ENCODE measurements around the gene CAMTA1.

Gene CAMTA1

DNA sequence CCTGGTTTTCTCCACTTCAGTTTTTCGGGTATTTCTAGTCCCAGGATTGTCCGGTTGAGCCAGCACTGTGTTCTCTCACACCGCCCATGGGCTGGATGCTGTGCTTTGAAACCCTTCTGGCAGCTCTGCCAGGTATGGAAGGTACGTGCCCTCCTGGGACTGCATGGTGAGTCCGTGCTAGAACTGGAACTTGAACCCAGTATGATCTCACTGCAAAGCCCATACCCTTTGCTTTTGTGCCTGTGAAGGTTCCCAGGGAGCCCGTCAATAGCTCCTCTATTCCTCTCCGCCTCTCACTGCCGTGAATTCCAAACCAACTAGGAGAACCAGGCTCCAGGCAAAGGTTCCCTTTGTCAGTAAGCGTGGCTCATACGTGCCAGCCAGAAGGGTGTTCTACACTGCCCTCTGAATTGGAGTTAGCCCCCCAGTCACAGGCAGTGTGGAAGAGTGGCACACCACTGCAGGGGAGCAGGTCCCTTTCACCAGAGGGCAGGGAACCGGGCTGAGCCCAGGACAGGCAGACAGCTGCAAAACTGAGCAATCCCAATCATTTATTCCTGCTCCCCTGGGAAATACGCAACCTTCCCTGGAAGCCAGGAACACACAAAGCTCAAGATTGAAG, 310.2 kb downstream of the CAMTA1 start:
- DNase-seq: no peak

- DNase-seq: no peak
Measured at GRCh38 chr1:7097938-7098592, 312.8 kb downstream of the CAMTA1 start.

- no peak for DNase-seq
Measured at GRCh38 chr1:7098641-7099040, 313.4 kb downstream of the CAMTA1 start.

- no peak for DNase-seq
Measured at GRCh38 chr1:7100479-7100878, 315.2 kb downstream of the CAMTA1 start.

GRCh38 chr1:7101187-7101586, 315.9 kb downstream of the CAMTA1 start:
- DNase-seq: no peak

DNA sequence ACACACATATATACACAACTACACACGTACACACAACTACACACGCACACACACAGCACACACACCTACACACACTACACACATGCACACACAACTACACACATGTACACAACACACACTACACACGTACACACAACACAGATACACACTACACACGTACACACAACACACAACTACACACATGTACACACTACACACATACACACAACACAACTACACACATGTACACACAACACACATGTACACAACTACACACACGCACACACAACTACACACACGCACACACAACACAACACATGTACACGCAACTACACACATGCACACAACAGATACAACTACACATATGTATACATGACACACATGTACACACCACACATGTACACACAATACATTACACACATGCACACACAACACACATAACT, 318.1 kb downstream of the CAMTA1 start:
- DNase-seq: no peak

DNA sequence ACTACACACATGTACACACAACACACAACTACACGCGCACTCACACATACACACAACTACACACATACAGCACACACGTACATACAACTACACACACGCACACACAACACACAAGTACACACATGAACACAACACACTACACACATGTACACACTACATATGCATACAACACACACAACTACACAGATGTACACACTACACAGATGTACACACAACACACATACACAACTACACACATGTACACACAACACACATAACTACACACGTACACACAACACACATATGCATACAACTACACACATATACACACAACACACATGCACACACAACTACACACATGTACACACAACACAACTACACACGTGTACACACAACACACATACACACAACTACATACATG, 318.6 kb downstream of the CAMTA1 start:
- DNase-seq: no peak

- no peak for DNase-seq
Measured at GRCh38 chr1:7104339-7104738, 319.1 kb downstream of the CAMTA1 start.

- no peak for DNase-seq
Measured at GRCh38 chr1:7105269-7105668, 320.0 kb downstream of the CAMTA1 start.

DNA sequence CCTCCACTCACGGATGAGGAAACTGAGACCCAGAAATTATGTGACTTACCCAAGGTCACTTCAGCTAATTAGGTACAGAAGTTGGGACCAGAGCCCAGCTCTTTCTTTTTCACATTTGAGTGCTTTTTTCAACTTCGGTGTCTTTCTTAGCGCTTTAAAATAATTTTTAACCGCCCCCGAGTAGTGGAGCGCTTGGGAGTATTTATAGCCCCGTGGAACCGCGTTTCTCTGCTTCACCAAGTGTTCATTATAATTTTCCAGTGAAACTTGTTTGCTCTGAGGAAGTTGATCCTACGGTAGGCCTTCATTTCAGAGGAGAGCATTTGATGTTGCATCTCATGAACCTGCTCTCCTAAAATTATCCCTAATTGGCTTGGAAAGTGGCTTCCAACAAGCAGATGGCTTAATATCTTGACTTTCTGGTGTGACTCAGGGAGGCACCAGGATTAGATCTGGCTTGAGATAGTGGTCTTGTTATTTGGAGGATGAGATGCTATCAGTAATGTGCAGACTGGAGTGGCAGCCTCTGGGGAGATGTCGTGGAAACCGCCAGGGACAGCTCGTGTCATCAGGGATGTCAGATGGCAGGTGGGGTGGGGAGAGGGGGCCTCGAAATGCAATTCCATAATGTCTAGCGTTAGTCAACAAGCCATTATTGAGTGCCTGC, 321.3 kb downstream of the CAMTA1 start:
- DNase-seq: no peak

DNA sequence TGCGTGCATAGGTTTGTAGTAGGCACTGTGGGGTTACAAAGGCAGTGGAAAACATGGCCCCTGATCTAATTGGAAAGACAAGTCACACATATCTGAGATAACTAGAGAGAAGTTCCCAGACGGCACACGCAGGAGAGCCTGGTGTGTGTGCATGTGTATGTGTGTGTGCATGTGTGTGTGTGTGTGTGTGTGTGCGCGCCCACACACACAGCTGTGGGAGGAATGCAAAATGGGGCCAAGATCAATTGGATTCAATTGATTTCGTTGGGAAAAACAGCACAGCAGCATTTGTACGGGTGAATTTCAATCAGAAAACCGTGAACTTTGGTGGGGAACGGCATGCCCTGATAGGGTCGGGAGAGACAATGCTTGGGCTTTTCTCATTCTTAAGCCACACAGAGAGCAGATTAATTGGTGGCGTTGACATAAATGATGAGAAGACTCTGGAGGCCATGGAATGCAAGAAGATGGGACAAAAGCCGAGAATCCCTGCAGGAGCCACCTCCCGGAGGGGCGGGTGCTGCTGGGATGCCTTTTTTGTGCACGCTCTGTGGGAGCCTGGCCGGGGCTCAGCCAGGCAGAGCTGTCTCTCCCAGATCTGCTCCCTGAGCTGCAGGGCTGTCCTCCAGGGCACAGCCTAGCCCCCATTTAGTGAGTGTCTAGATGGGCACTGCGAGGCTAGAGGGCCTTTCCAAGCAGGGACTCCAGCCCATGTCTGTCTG, 322.0 kb downstream of the CAMTA1 start:
- DNase-seq: no peak

DNA sequence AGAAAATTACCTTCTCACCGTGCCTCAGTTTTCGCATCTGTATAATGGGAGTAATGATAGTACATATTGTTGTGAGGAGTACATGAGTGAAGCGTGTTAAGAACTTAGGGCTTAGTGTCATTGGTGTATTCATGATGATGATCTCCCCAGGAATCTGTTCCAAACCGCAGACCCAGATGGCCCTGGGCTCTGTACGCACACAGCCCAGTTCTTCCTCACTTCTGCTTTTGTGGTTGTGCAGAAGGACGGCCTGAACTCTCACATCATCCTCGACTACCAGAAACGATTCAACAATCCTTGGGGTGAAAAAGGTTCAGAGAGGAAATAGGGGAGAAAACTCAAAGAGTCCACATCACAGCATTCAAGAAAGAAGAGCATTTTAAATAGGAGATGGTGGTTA, 323.0 kb downstream of the CAMTA1 start:
- no peak for DNase-seq

- no peak for DNase-seq
Measured at GRCh38 chr1:7109901-7110300, 324.6 kb downstream of the CAMTA1 start.

DNA sequence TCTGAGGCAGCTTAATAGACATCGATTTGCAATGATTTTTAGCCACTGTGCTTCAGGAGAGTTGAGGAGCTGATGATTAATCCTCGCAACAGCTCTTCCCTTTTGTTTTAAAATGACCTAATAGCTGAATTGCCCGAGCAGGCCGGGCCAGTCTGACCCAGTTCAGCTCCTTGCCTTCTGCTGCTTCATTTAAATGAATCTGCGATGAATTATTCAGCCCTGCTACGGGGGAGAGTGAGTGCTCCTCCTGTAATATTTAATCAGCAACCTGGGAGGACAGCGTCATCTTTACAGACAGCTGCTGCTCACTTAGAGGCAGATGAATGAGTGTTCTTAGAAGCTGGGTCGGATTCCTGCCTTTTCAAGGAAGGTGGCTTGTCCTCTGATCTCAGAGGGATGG, 325.1 kb downstream of the CAMTA1 start:
- no peak for DNase-seq

DNA sequence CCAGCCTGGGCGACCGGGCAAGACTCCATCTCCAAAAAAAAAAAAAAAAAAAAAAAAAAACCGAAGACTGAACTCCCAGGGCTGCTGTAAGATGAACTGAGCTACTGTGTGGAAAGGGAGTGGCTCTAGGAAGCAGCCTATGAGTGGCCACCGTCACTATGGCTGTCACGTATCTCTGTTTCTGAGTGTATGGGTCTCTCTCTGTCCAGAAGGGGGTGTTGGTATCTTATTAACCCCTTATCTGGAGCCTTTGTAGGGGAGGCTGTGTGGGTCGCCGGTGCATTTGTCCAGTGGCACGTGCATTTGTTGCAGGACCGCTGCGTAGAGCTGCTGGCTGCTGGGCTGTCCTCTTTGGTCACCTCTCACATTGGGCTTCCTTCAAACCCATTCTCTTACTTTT, 326.6 kb downstream of the CAMTA1 start:
- no peak for DNase-seq

GRCh38 chr1:7113136-7113535, 327.9 kb downstream of the CAMTA1 start:
- no peak for DNase-seq

DNA sequence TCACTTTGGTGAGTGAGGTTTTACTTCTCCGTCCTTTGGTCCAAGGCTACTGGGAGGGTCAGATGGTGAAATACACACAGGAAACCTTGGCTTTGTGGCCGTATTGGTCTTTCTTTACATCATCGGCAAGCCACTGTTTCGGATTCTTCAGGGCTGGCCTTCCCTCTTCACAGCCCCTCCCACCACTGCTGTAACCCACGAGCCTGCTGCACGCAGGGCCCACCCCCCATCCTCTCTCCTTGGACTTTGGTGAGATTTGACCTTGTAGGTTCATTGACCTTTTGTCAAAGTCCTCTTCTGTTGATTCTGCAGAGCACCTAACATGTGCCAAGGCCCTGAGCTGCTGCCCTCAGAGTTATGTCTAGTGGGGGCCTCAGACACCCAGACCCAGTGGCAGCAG, 328.6 kb downstream of the CAMTA1 start:
- no peak for DNase-seq

DNA sequence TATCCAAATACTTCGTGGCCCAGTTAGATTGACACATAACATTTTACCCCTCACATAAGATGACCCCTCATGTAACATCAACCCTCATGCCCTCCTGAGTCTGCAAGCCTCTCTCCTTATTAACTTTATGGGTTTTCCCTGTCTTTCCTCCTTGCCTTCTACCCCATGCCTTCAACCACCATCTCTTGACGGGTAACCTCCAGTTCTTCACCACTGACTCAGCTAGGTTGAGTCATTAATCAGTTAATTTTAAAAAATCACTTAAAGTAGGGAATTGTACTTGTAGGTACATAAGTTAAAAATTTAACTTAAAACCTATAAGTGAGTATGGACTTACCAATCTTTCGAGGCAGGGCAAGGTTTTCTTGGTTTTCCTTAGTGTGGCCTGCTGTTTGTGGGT, 330.7 kb downstream of the CAMTA1 start:
- no peak for DNase-seq

GRCh38 chr1:7117399-7118281, 332.4 kb downstream of the CAMTA1 start:
- DNase-seq: no peak

GRCh38 chr1:7119156-7119555, 333.9 kb downstream of the CAMTA1 start:
- no peak for DNase-seq

GRCh38 chr1:7120863-7121621, 335.8 kb downstream of the CAMTA1 start:
- no peak for DNase-seq

GRCh38 chr1:7121622-7121988, 336.4 kb downstream of the CAMTA1 start:
- no peak for DNase-seq

All from effector CD4-positive, alpha-beta T cell (primary cell).